IMR-90 (cell line): Measurements from ENCODE around the gene NUFIP1. TPM values are rescaled to one million over a fixed set of nuclear protein-coding genes. Genes with fewer than 3 reads are reported as not detected.

Source experiments
- ATAC-seq: fragments of 200-7000 bp; cut with Tn5 transposase; 2 replicates; pipeline ENCODE4 v1.9.1; 2020; ENCODE audit warnings: low read depth, mild to moderate bottlenecking, moderate library complexity
- BruUV-seq: library from RNA; stranded (reverse); fragments of 400-500 nt; replicated peaks from 2 replicates; lab custom pipeline; 2021; lab: Mats Ljungman, UMichigan
- CTCF ChIA-PET: fragments of 300-600 bp; formaldehyde crosslinking; extraction: SDS; loops from one replicate; lab custom pipeline; 2021; ENCODE audit warnings: antibody characterized with exemption; lab: Yijun Ruan, JAX
- POLR2A ChIA-PET: fragments of 300-600 bp; sonication (Branson Sonifier 250); formaldehyde crosslinking; loops from one replicate; lab custom pipeline; 2022; ENCODE audit warnings: antibody characterized with exemption; ENCODE audit not compliant: unreplicated experiment; lab: Charles Lee
- DNase-seq: peaks from one replicate; pipeline ENCODE4 v3.0.0; 2013
- H2AFZ ChIP-seq: replicated peaks from 2 replicates; pipeline ENCODE3; 2013; ENCODE audit warnings: low read length, mild to moderate bottlenecking; ENCODE audit not compliant: poor library complexity
- H2AK5ac ChIP-seq: 2 replicates; pipeline ENCODE4 v1.6.1; 2013; ENCODE audit warnings: low read depth, low read length, inconsistent platforms
- H2AK9ac ChIP-seq: replicated peaks from 2 replicates; pipeline ENCODE3; 2013; ENCODE audit warnings: mild to moderate bottlenecking, low read depth, low read length, moderate library complexity; ENCODE audit not compliant: poor library complexity
- H2BK120ac ChIP-seq: 2 replicates; pipeline ENCODE4 v1.6.1; 2013; ENCODE audit warnings: low read depth, low read length, inconsistent platforms
- H2BK15ac ChIP-seq: 3 replicates; pipeline ENCODE4 v1.6.1; 2013; ENCODE audit warnings: low read depth, low read length, inconsistent platforms
- H2BK20ac ChIP-seq: 2 replicates; pipeline ENCODE4 v1.6.1; 2013; ENCODE audit warnings: low read depth, mild to moderate bottlenecking, inconsistent platforms, low read length, moderate library complexity
- H2BK5ac ChIP-seq: 2 replicates; pipeline ENCODE4 v1.6.1; 2013; ENCODE audit warnings: mild to moderate bottlenecking, low read depth, low read length, inconsistent platforms; ENCODE audit not compliant: poor library complexity, severe bottlenecking
- H3K14ac ChIP-seq: replicated peaks from 2 replicates; pipeline ENCODE4 v1.6.1; 2013; ENCODE audit warnings: low read depth, low read length, inconsistent platforms
- H3K18ac ChIP-seq: 2 replicates; pipeline ENCODE4 v1.6.1; 2013; ENCODE audit warnings: low read depth, low read length, control low read depth
- H3K23ac ChIP-seq: 2 replicates; pipeline ENCODE4 v1.6.1; 2013; ENCODE audit warnings: low read depth, low read length, inconsistent platforms
- H3K27ac ChIP-seq: 2 replicates; pipeline ENCODE4 v1.5.1; 2013; ENCODE audit warnings: mild to moderate bottlenecking, control low read depth, low read length; ENCODE audit not compliant: insufficient read depth
- H3K27me3 ChIP-seq: 2 replicates; pipeline ENCODE4 v1.6.1; 2013; ENCODE audit warnings: low read length; ENCODE audit not compliant: control insufficient read depth, insufficient read depth
- H3K36me3 ChIP-seq: 2 replicates; pipeline ENCODE4 v1.6.1; 2013; ENCODE audit warnings: low read length, mixed read lengths; ENCODE audit not compliant: control insufficient read depth, insufficient read depth
- H3K4ac ChIP-seq: 2 replicates; pipeline ENCODE4 v1.6.1; 2013; ENCODE audit warnings: low read depth, low read length, inconsistent platforms
- H3K4me1 ChIP-seq: 2 replicates; pipeline ENCODE4 v1.6.1; 2013; ENCODE audit warnings: low read length, mixed read lengths; ENCODE audit not compliant: control insufficient read depth, insufficient read depth
- H3K4me2 ChIP-seq: 2 replicates; pipeline ENCODE4 v1.6.1; 2013; ENCODE audit warnings: low read depth, mild to moderate bottlenecking, control low read depth, low read length, moderate library complexity
- H3K4me3 ChIP-seq: 2 replicates; pipeline ENCODE4 v1.5.1; 2013; ENCODE audit warnings: low read depth, mild to moderate bottlenecking, control low read depth, low read length, moderate library complexity; ENCODE audit not compliant: insufficient read depth
- H3K56ac ChIP-seq: 2 replicates; pipeline ENCODE4 v1.6.1; 2013; ENCODE audit warnings: low read length, inconsistent platforms; ENCODE audit not compliant: insufficient read depth; ENCODE audit errors: extremely low read depth
- H3K79me1 ChIP-seq, 2 experiments: 2 replicates each; pipeline ENCODE4 v1.6.1; 2013; ENCODE audit warnings: low read length in 2 of 2, inconsistent platforms in 1 of 2, low read depth in 1 of 2
- H3K9ac ChIP-seq: 2 replicates; pipeline ENCODE4 v1.6.1; 2013; ENCODE audit warnings: low read depth, low read length, control low read depth
- H3K9me1 ChIP-seq: 2 replicates; pipeline ENCODE4 v1.6.1; 2013; ENCODE audit warnings: low read length, inconsistent platforms; ENCODE audit not compliant: insufficient read depth
- H3K9me3 ChIP-seq: 2 replicates; pipeline ENCODE4 v1.6.1; 2013; ENCODE audit warnings: low read length; ENCODE audit not compliant: control insufficient read depth, insufficient read depth
- H4K20me1 ChIP-seq: 2 replicates; pipeline ENCODE4 v1.6.1; 2013; ENCODE audit warnings: low read length, inconsistent platforms; ENCODE audit not compliant: insufficient read depth
- H4K5ac ChIP-seq: 2 replicates; pipeline ENCODE4 v1.6.1; 2013; ENCODE audit warnings: mild to moderate bottlenecking, low read depth, low read length, control low read depth
- H4K8ac ChIP-seq, 2 experiments: 2 replicates each; pipeline ENCODE4 v1.6.1; 2013; ENCODE audit warnings: low read depth in 2 of 2, low read length in 2 of 2, control low read depth in 1 of 2, inconsistent platforms in 1 of 2
- H4K91ac ChIP-seq: 2 replicates; pipeline ENCODE4 v1.6.1; 2013; ENCODE audit warnings: low read depth, low read length, inconsistent platforms; ENCODE audit not compliant: insufficient read depth
- CEBPB ChIP-seq: IDR thresholded peaks from 2 replicates; pipeline ENCODE4 v1.6.1; 2012; ENCODE audit warnings: low read depth, low read length, improper control_type of control experiment
- CHD1 ChIP-seq: IDR thresholded peaks from 2 replicates; pipeline ENCODE4 v1.6.1; 2012; ENCODE audit warnings: low read depth, low read length, improper control_type of control experiment
- CTCF ChIP-seq: conservative IDR thresholded peaks from 2 replicates; pipeline ENCODE4 v1.5.1; 2012; ENCODE audit warnings: mild to moderate bottlenecking, low read depth, low read length, improper control_type of control experiment
- ELK1 ChIP-seq: fragments of 150-350 bp; IDR thresholded peaks from 2 replicates; pipeline ENCODE4 v1.6.1; 2016; ENCODE audit warnings: low read depth, mild to moderate bottlenecking, low read length, moderate library complexity, borderline replicate concordance
- FOS ChIP-seq: fragments of 150-350 bp; IDR thresholded peaks from 2 replicates; pipeline ENCODE4 v1.6.1; 2016; ENCODE audit warnings: low read depth, low read length
- MAFK ChIP-seq: IDR thresholded peaks from 2 replicates; pipeline ENCODE4 v1.6.1; 2012; ENCODE audit warnings: low read depth, low read length, improper control_type of control experiment
- MAZ ChIP-seq: IDR thresholded peaks from 2 replicates; pipeline ENCODE4 v1.6.1; 2012; ENCODE audit warnings: low read depth, mild to moderate bottlenecking, low read length, improper control_type of control experiment, moderate library complexity, borderline replicate concordance
- MXI1 ChIP-seq: IDR thresholded peaks from 2 replicates; pipeline ENCODE4 v1.6.1; 2012; ENCODE audit warnings: low read depth, mild to moderate bottlenecking, low read length, moderate library complexity, borderline replicate concordance
- NFE2L2 ChIP-seq: fragments of 150-350 bp; IDR thresholded peaks from 2 replicates; pipeline ENCODE4 v1.6.1; 2016; ENCODE audit warnings: low read depth, mild to moderate bottlenecking, low read length
- POLR2A ChIP-seq: IDR thresholded peaks from 2 replicates; pipeline ENCODE4 v1.6.1; 2012; ENCODE audit warnings: mild to moderate bottlenecking, low read depth, low read length
- RAD21 ChIP-seq: IDR thresholded peaks from 2 replicates; pipeline ENCODE4 v1.6.1; 2012; ENCODE audit warnings: low read length, improper control_type of control experiment
- RCOR1 ChIP-seq: IDR thresholded peaks from 2 replicates; pipeline ENCODE4 v1.6.1; 2012; ENCODE audit warnings: mild to moderate bottlenecking, low read length, improper control_type of control experiment; ENCODE audit not compliant: insufficient replicate concordance
- RFX5 ChIP-seq: IDR thresholded peaks from 2 replicates; pipeline ENCODE4 v1.8.0; 2012; ENCODE audit warnings: low read depth, mild to moderate bottlenecking, low read length, moderate library complexity
- SMC3 ChIP-seq: fragments of 150-350 bp; IDR thresholded peaks from 2 replicates; pipeline ENCODE4 v1.6.1; 2016; ENCODE audit warnings: low read depth, mild to moderate bottlenecking, antibody characterized with exemption, low read length, moderate library complexity
- USF2 ChIP-seq: fragments of 150-350 bp; IDR thresholded peaks from 2 replicates; pipeline ENCODE4 v1.6.1; 2017; ENCODE audit warnings: mild to moderate bottlenecking, antibody characterized with exemption, low read length, low read depth
- WGBS, 2 experiments: methylation state at CpG; one replicate each; pipeline versions ENCODE4 v1.1.5 to v1.1.7; 2013; ENCODE audit warnings: missing lambda C conversion rate in 2 of 2; ENCODE audit not compliant: insufficient read length in 1 of 2; ENCODE audit errors: extremely low coverage in 2 of 2; 5-methylcytosine and 5-hydroxymethylcytosine counted together
- dilution Hi-C: fragments of 300-500 bp; cut with HindIII; formaldehyde crosslinking; loops from one replicate; pipeline ENCODE4 v1.14.3; 2018; ENCODE audit warnings: low sequenced_read_pairs; ENCODE audit not compliant: unreplicated experiment
- in situ Hi-C: fragments of 300-500 bp; cut with MboI; formaldehyde crosslinking; loops from 3 replicates; pipeline ENCODE4 v1.14.3; 2019; ENCODE audit warnings: low sequenced_read_pairs, inconsistent platforms, mixed read lengths
- intact Hi-C: fragments of 100-400 bp; cut with micrococcal nuclease; formaldehyde crosslinking; loops from 2 replicates; pipeline ENCODE4 v1.10.0; 2022
- polyA plus RNA-seq, 3 experiments: library from polyadenylated mRNA; depleted of rRNA; stranded (reverse); fragments of >200 nt; gene quantifications; 2 replicates each; pipeline ENCODE4 v1.2.3, GENCODE V29; 2012; ENCODE audit warnings: low replicate concordance in 1 of 3
- total RNA-seq: library from RNA; depleted of rRNA; stranded (reverse); fragments of >200 nt; gene quantifications from 2 replicates; pipeline ENCODE4 v1.2.3, GENCODE V29; 2012

The NUFIP1 gene
- total and polyA plus RNA-seq, 2 of the 4 experiments (the other 2 are of a cell fraction), result 1.4 to 2.3 TPM

GRCh38 chr13:44912278-44913016, 76.8 kb downstream of the NUFIP1 start:
- Histone ChIP-seq H3K9me1 (no peaks in the 10 kb centered on the region; the same call in 1 of the 2 replicates), H3K4me1 (no peaks in the 10 kb centered on the region), H4K8ac (no peak overlapping the region), H2AFZ (no peak overlapping the region), H3K18ac (no peak overlapping the region), H3K4me3 (no peak overlapping the region), H4K20me1 (no peaks in the 10 kb centered on the region), H3K4ac (no peak overlapping the region), H3K9ac (no peak overlapping the region), H3K79me1 (no peaks in the 10 kb centered on the region), H2BK15ac (no peak overlapping the region), H3K36me3 (no peaks in the 10 kb centered on the region), H3K23ac (no peak overlapping the region), H4K91ac (no peak overlapping the region), H3K4me2 (no peak overlapping the region), H3K27me3 (no peaks in the 10 kb centered on the region), H2BK120ac (no peak overlapping the region), H3K9me3 (peaks cover 4% of the 10 kb centered on the region), H3K27ac (no peak overlapping the region), H2BK20ac (no peak overlapping the region), H2AK9ac (no peak overlapping the region), H3K14ac (no peak overlapping the region), H2AK5ac (no peak overlapping the region), H3K56ac (no peak overlapping the region), H4K5ac (no peak overlapping the region), H2BK5ac (no peak overlapping the region)
- POLR2A ChIA-PET, result no interaction called here
- ATAC-seq (no peak), DNase-seq (no peak)
- BruUV-seq, result no TSS peak
- no CpG with 5 or more reads among the region's 3 CpGs for WGBS, 2 experiments
- dilution Hi-C loops, result no loop called here
- intact Hi-C loops, result no loop called here
- CTCF ChIA-PET, result no interaction called here
- in situ Hi-C loops, result no loop called here
- TF ChIP-seq ELK1 (no peak), CEBPB (no peak), MAZ (no peak), NFE2L2 (no peak), CTCF (no peak), MAFK (no peak), POLR2A (no peak), RCOR1 (no peak), USF2 (no peak), RAD21 (no peak), SMC3 (no peak), MXI1 (no peak), RFX5 (no peak), CHD1 (no peak), FOS (no peak)
